D721Med (cell line): ENCODE results near the gene SOX12.
"Not testable (repeated sequence)": the region's sequence is repeated elsewhere in the genome, so short reads cannot be mapped to it uniquely, and the experiment has no call there.

Experiments used
- DNase-seq: peaks from one replicate; pipeline ENCODE4 v3.0.0; 2011; ENCODE audit warnings: low spot score; ENCODE audit not compliant: insufficient read length
- FAIRE-seq: peaks from 2 replicates; lab custom pipeline; 2011; peaks lifted over from hg19 to GRCh38; lab: Jason Lieb, UNC
- TF ChIP-seq, protein P1 (sequence below): IDR thresholded peaks from 2 replicates; pipeline ENCODE4 v1.5.1; 2012; ENCODE audit warnings: mild to moderate bottlenecking, control low read depth; ENCODE audit not compliant: insufficient read depth; ENCODE audit errors: missing control alignments

Gene SOX12

DNA sequence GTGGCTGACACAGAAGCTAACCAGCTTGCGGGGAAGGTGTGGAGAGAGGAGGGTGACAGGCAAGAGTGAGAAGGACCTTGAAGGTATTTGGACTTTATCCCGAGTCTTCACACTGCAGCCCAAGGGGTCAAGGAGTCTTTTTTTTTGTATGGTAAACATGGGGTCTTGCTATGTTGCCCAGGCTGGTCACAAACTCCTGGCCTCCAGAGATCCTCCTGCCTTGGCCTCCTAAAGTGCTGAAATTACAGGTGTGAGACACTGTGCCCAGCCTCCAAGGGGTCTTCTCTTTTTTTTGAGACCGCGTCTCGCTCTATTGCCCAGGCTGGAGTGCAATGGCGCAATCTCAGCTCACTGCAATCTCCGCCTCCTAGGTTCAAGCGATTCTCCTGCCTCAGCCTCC lies 9.2 kb downstream of the SOX12 start:
- no peak for DNase-seq
- FAIRE-seq: no peak
- TF ChIP-seq, protein P1, sequence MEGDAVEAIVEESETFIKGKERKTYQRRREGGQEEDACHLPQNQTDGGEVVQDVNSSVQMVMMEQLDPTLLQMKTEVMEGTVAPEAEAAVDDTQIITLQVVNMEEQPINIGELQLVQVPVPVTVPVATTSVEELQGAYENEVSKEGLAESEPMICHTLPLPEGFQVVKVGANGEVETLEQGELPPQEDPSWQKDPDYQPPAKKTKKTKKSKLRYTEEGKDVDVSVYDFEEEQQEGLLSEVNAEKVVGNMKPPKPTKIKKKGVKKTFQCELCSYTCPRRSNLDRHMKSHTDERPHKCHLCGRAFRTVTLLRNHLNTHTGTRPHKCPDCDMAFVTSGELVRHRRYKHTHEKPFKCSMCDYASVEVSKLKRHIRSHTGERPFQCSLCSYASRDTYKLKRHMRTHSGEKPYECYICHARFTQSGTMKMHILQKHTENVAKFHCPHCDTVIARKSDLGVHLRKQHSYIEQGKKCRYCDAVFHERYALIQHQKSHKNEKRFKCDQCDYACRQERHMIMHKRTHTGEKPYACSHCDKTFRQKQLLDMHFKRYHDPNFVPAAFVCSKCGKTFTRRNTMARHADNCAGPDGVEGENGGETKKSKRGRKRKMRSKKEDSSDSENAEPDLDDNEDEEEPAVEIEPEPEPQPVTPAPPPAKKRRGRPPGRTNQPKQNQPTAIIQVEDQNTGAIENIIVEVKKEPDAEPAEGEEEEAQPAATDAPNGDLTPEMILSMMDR: no peak

DNA sequence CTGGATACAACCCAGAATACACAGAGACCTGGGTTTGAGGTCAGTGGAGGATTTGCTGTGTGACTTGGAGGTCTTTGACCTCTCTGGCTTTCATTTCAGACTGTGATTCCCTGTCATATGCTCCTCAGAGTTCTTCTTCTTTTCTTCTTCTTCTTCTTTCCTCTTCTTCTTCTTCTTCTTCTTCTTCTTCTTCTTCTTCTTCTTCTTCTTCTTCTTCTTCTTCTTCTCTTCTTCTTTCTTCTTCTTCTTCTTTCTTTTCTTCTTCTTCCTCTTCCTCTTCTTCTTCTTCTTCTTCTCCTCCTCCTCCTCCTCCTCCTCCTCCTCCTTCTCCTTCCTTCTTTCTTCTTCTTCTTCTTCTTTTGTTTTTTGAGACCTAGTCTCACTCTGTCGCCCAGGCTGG lies 10.7 kb downstream of the SOX12 start:
- DNase-seq, FAIRE-seq: not testable (repeated sequence)

DNA sequence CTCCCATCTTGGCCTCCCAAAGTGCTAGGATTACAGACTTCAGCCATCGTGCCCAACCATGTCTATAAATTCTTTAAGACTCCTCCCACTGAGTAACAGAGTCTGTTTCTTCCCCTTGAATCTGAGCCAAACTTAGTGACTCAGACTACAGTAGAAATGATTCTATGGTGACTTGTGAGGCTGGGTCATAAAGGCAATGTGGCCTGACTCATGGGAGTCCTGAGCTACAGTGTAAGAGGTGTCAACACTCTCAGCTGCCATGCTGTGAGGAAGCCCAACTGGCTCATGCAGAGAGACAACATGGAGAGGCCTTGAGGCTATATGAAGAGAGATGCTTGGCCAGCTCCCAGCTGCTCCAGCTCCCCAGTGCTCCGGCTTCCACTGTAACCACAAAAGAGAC lies 16.3 kb downstream of the SOX12 start:
- no peak for FAIRE-seq
- TF ChIP-seq, protein P1: no peak
- no peak for DNase-seq

DNA sequence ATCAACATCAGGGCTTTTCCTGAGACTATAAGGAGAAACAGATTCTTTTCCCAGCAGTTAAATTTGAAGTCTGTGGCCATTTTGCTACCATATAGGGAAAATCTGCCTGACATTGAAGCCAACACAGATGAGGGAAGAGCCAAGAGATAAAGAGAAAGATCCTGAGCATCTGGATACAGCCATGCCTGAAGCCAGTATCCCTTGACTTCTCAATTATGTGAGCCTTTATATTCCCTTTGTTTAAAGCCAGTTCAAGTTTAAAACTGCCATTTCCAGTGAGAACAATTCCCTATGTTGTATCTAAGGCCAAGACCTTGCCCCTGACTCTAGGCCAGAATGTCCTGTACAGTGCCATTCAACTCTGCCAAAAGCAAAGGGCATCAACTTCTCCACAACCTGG lies 17.8 kb downstream of the SOX12 start:
- DNase-seq (no peak), FAIRE-seq (no peak)
- TF ChIP-seq, protein P1: no peak

DNA sequence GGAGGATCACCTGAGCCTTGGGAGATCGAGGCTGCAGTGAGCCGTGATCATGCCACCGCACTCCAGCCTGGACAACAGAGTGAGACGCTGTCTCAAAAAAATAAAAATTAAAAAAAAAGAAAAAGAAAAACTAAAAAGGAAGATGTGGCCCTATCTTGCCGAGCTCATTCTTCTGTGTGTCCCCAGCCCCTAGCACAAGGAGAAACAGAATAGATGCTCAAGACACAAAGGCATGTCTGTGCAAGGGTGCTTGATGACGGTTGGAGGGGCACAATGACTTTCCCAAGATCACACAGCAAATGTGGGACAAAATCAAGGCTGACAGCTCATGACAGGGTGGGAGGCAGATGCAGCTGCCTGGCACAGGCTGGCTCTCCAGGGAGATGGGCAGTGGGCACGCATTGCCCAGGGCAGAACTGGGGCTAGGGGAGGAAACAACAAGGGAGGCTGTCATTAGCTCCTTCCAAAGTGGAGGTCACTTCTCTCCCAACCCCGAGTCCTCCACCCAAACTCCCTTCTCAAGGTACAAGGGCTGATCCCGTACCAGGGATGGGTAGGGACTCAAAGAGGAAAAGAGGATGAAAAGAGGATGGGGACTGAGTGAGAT lies 20.8 kb downstream of the SOX12 start:
- FAIRE-seq (no peak), DNase-seq (no peak)
- TF ChIP-seq, protein P1: no peak

DNA sequence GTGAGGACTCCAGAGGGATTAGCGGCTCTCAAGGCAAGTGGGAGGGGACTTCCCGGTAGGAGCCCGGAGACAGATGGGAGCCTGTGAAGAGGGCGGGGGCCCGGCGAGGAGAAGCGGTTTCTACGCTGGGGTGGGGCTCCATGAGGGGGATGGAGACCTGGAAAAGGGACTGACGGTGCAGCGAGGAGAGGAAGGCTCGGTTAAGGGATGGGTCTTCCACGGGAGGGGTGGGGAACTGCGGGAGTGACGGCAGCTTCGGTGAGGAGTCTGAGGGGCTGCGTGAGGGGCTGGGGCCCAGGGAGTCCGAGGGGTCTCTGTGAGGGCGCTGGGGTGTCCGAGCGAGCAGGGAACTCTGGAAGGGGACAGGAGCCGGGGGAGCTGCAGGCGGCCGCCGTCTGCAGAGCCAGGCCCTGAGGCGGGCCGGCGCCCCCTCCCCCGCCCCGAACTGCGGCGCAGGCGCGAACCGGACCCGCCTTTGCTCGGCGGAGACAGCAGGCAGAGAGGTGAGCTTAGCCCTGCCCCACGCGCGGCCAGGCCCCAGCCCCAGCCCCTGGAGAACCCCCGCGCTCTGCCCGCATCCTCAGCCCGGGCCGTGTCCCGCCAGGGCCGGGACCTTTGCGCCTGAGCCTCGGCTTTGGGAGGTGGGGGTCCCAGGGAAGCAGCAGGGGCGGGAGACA lies 21.4 kb downstream of the SOX12 start, which contains the start of gene NRSN2:
Gene NRSN2, plus strand, starts transcription at position 472 of the 677 bp plus-strand sequence. CDS start 2,533 bp downstream, outside the sequence.
- no peak for FAIRE-seq
- TF ChIP-seq, protein P1: no peak
- DNase-seq: peak; percentile 51

DNA sequence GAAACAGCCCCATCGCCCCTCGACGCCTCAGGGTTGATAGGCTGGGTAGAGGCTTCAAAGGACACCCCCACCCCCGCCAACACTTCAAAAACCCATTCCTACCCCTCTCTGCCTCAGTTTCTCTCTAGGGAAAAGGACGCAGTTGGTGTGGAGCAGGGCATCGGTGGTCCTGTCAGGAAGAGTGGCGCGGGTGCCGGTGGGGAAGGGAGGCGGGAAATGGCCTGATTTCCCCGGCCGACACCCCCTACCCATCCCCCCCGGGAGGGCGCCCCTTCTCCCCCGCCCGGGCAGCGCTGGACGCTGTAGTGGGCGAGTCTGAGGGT lies 21.9 kb downstream of the SOX12 start:
- no peak for FAIRE-seq
- TF ChIP-seq, protein P1: no peak
- DNase-seq: no peak
